HG03460 (cell line): ENCODE data around the gene MFF.
"Not testable (repeated sequence)": the region's sequence is repeated elsewhere in the genome, so short reads cannot be mapped to it uniquely, and the experiment has no call there.

Experiments used
- ATAC-seq: cut with Tn5 transposase; IDR thresholded peaks from one replicate; pipeline ENCODE4 v1.9.1; 2021; ENCODE audit not compliant: unreplicated experiment

The MFF gene

GRCh38 chr2:227326783-227327182 is 1.7 kb downstream of the MFF start:
- ATAC-seq, result no peak

GRCh38 chr2:227335713-227336112 is 10.7 kb downstream of the MFF start:
- ATAC-seq, result no peak

- ATAC-seq, result no peak
Measured at GRCh38 chr2:227337442-227337841, 12.4 kb downstream of the MFF start.

DNA sequence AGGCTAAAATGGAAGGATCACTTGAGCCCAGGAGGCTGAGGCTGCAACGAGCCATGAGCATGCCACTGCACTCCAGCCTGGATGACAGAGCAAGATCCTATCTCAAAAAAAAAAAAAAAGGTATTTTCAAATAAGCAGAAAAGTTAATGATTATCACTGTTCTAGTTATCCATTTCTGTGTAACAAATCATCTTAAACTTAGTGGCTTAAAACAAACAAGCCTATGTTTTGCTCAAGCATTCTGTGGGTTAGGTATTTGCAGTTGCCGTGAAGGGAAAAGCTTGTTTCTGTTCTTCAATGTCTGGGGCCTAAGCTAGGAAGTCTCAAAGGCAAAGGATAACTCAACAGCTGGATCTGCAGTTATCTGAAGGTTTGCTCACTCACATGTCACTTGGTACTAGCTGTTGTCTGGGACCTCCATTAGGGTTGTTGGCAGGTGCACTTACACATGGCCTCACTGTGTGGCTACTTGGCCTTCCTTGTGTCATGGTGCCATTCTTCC is 14.1 kb downstream of the MFF start:
- ATAC-seq, result peak; percentile 43

DNA sequence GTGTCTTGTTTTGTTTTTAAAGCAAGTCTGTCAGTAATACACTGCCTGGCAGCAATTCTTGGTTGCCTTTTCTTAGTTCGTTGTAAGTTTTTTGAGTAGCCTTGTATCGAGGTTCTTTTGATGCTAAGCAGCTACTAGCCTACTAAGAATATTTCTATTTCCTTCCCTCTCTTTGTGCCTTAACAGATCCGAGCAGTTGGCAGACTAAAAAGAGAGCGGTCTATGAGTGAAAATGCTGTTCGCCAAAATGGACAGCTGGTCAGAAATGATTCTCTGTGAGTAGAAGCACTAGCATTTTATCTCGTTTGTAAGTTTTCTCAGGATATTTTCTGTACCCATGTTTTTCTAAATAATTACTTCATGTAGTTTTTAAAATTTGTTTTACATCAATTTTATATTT is 15.1 kb downstream of the MFF start:
- ATAC-seq, result no peak

- ATAC-seq, result no peak
Measured at GRCh38 chr2:227341553-227341952, 16.5 kb downstream of the MFF start.

GRCh38 chr2:227344231-227344630 is 19.2 kb downstream of the MFF start:
- ATAC-seq, result no peak

DNA sequence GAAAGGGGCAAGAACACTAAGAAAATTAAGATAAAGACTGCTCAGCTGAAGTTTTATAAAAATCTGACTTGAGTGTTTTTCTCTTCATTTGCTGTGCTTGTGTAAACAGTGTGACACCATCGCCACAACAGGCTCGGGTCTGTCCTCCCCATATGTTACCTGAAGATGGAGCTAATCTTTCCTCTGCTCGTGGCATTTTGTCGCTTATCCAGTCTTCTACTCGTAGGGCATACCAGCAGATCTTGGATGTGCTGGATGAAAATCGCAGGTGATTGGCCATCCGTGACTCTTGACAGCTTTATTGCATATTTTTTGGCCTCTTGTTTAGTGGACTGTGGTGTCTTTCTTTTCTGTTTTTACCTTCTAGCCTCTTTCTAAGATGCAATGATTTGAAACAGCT is 22.1 kb downstream of the MFF start:
- ATAC-seq, result no peak

- no peak for ATAC-seq
Measured at GRCh38 chr2:227348324-227348723, 23.3 kb downstream of the MFF start.

- ATAC-seq, result no peak
Measured at GRCh38 chr2:227349989-227350612, 25.1 kb downstream of the MFF start.

DNA sequence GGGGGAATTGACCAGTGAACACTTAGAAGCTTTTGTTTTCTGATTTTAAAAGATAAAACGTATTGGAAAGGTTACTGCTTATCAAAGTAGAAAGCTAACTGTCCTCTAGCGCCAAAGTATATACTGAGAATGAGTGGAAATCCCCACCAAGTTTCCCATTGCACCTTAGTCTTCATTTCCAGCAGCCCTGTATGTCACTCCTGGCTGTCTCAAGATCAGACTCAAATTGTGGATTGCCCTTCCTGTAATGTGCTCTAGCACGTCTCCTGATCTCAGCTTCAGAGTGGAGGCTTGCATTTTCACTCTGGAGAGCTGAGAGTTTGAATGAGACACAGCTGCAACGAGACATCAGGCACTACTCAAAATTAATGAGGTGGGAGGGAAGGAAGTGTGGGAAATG is 26.6 kb downstream of the MFF start:
- ATAC-seq, result peak; percentile 87

- ATAC-seq, result no peak
Measured at GRCh38 chr2:227360351-227360750, 35.3 kb downstream of the MFF start.

GRCh38 chr2:227363756-227364155 is 38.7 kb downstream of the MFF start:
- ATAC-seq, result no peak

- ATAC-seq, result not testable (repeated sequence)
Measured at GRCh38 chr2:227364585-227365263, 39.7 kb downstream of the MFF start.

DNA sequence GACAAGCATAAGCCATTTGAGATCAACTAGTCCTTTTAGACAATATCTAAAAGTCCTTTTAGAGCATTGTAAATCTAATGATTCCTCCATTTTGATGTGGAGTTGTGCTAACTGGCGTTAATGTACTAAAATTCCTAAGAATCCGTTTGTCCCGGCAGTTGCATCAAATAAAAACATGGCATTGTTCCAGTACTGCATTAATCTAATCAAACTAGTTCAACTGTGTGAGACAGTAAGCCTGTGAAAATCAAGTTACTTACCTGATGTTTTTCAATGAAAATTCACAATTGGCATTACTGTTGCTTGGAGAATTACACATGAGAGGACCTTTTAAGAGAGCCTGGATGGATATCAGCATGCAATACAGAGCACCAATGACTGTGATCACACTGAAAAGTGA is 40.8 kb downstream of the MFF start:
- no peak for ATAC-seq

DNA sequence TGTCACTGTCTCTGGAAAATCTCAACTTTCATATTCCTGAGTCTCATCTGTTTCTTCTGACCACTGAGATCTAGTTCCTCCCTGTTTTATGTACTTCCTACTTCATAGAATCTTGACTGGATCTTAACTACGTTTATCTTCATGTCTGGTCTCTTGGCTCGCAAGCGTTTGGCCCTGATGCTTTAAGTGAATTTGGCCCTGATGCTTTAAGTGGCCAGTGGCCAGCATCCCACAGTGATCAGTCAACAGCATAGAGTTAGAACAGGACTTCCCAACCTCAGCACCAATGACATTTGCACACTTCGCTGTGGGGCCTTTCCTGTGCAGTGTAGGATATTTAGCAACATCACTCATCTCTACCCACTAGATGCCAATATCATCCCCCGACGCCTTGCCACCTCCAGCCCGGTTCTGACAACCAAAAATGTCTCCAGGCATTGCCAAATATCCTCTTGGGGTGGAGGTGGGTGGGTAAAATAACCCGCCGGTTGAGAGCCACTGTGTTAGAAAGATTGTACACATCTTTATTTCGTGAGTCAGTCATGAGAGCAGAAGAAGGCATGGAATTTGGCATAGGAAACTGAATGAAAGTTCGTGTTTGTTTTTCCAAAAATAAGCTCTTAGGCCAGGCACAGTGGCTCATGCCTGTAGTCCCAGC is 41.8 kb downstream of the MFF start:
- no peak for ATAC-seq

GRCh38 chr2:227367427-227367795 is 42.4 kb downstream of the MFF start:
- ATAC-seq, result no peak

GRCh38 chr2:227368574-227368973 is 43.5 kb downstream of the MFF start:
- no peak for ATAC-seq

- ATAC-seq, result no peak
Measured at GRCh38 chr2:227370092-227370491, 45.0 kb downstream of the MFF start.

DNA sequence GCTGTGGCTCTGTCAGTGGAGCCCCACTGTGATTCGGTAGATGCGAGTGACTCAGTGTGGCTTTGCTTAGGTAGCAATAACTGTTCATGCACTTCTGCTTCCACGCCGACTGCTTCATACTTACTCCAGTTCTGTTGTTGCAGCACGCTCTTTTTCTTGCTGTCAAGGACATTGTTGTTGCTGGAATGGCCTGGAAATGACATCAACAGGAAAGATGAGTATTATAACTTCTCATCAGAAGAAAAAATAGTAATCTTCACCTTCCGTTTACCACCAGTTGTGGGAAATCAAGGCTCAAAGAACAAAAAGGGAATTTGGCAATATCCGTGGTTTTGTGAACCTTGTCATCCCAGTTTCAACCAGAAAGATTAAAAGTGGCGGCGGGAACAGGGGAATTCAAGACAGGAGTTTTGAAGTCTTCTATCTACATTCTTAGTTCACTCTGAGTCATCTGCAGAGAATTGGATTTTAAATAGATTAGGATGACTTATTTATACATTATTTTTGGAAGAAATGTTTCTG is 45.8 kb downstream of the MFF start:
- ATAC-seq, result no peak

DNA sequence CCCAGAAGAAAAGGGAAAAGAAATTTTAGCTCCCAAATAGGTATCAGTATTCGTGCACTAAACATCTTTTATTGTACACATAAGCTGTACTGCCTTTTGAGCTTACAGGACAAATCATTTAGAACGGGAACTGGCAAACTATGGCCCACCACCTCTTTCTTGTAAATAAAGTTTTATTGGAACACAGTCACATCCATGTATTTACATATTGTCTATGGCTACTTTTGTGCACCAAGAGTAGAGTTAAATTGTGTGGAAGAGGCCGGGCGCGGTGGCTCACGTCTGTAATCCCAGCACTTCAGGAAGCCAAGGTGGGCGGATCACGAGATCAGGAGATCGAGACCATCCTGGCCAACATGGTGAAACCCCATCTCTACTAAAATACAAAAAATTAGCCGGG is 48.3 kb downstream of the MFF start:
- no peak for ATAC-seq

- ATAC-seq, result no peak
Measured at GRCh38 chr2:227374158-227374557, 49.1 kb downstream of the MFF start.
